T-helper 2 cell treated with Interferon-gamma antibody and Interleukin-4, amounts not matched to agents 100 ng/mL and 5 ng/mL, for 36 hours (primary cell): ENCODE measurements around the gene SDK2. TPM values are rescaled to one million over a fixed set of nuclear protein-coding genes. Genes with fewer than 3 reads are reported as not detected.
"Not testable (repeated sequence)": the region's sequence is repeated elsewhere in the genome, so short reads cannot be mapped to it uniquely, and the experiment has no call there.

Experiments used
- intact Hi-C: fragments of 100-400 bp; cut with micrococcal nuclease; formaldehyde crosslinking; loops from one replicate; pipeline ENCODE4 v1.15.1; 2023
- total RNA-seq: library from RNA; stranded (reverse); gene quantifications from 2 replicates; pipeline ENCODE4 v1.2.3, GENCODE V29; 2022

The SDK2 gene
- total RNA-seq, 1 donor from 2014 or later: 2.9 TPM

DNA sequence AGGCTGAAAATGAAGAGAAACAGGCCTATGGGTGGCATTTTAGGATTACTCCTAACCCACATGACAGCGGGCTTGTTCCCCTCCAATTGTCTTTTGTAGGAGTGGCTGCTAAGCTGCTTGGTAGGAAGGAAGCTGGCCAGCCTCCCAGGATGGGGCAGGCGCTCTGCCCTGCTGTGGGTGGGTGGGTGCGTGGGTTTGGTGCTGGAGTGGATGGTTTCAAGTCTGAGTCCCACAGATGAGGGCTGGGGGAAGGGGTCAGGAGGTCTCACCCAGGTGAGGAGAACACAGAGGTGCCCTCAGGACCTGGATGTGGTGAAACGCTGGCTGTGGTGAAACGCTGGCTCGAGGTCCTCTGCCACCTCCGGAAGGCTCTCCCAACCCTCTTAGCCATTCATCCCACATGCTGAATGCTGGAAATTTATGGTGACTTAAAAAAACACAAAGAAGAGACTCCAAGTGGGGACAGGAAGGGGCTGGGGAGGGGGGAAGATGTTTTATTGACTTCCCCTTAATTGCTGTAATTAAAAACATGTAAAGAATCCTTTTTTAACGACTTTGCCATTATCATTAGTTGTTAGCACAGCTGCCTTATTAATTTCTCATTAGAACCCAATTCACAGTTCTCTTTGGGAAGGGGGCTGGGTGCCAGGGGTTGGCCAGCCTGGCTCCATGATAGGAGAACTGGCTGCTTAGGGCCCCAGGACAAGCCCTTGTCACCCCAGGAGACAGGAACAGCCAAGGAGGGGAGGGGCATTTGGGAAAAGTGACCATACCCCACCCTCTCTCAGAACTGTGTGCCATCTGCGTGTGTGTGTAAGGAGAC is 178.9 kb downstream of the SDK2 start:
- intact Hi-C loops: no loop called here

DNA sequence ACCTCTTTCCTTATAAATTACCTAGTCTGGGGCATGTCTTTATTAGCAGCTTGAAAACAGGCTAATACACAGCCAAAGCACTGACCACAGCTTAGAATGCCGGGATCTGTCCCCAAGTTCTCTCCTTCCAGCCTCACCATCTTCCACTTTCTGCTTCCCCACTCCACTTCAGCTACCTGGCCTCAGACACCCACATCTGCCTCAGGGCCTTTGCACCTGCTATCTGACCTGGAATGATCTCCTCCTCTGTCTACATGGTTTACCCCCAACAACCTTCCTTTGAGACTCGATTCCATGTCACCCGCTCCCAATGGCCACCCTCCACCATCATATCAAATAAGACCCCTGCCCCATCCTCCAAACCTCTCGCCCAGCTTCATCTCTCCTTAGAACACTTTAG is 179.8 kb downstream of the SDK2 start:
- intact Hi-C loops: no loop called here

DNA sequence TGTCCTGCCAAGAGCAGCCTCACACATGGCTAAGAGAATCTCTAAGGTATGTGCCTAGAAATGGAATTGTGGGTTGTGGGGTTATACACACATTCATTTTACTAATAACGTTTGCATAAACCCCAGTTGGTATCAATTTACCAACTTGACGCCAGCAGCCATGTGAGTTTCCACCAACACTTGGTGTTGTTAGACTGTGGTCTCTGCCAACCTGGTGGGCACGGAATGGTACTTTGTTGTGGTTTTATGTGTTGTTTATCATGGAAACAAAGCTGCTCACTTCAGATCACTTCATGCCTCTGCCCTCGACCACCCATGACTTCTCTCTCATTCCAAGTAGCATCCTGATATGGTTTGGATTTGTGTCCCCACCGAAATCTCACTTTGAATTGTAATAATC is 180.4 kb downstream of the SDK2 start:
- intact Hi-C loops: no loop called here

- intact Hi-C loops: no loop called here
Observed at GRCh38 chr17:73462823-73463222, 181.4 kb downstream of the SDK2 start.

GRCh38 chr17:73459980-73460379 is 184.3 kb downstream of the SDK2 start:
- intact Hi-C loops: no loop called here

GRCh38 chr17:73455767-73456166 is 188.5 kb downstream of the SDK2 start:
- intact Hi-C loops: no loop called here

GRCh38 chr17:73455050-73455687 is 189.1 kb downstream of the SDK2 start:
- intact Hi-C loops: no loop called here

DNA sequence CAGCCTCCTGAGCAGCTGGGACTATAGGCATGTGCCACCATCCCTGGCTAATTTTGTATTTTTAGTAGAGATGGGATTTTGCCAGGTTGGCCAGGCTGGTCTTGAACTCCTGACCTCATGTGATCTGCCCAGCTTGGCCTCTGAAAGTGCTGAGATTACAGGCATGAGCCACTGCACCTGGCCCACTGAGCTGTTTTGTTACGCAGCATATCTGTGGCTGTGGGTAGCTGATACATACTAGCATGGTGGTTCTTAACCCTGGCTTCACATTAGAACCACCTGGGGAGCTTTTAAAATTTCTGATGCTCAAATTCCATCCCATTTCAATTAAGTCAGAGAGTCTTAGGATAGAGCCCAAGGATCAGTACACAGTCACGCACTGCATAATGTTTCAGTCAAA is 190.8 kb downstream of the SDK2 start:
- intact Hi-C loops: not testable (repeated sequence)

DNA sequence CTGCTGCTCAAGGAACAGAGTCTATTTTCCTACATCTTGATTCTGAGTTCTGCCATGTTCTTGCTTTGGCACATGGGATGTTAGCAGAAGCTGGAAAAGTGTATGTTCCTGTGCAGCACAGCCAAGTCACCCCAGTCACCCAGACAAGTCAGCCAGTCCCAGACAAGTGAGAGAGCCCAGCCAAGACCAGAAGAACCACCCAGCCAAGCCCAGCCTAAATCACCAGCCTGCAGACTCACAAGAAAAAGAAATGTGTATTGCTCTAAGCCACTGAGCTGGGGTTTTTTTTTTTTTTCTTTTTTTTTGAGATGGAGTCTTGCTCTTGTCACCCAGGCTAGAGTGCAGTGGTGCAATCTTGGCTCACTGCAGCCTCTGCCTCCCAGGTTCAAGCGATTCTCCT is 191.2 kb downstream of the SDK2 start:
- intact Hi-C loops: no loop called here

GRCh38 chr17:73452009-73452408 is 192.2 kb downstream of the SDK2 start:
- intact Hi-C loops: no loop called here

- intact Hi-C loops: no loop called here
Observed at GRCh38 chr17:73447319-73447718, 196.9 kb downstream of the SDK2 start.

DNA sequence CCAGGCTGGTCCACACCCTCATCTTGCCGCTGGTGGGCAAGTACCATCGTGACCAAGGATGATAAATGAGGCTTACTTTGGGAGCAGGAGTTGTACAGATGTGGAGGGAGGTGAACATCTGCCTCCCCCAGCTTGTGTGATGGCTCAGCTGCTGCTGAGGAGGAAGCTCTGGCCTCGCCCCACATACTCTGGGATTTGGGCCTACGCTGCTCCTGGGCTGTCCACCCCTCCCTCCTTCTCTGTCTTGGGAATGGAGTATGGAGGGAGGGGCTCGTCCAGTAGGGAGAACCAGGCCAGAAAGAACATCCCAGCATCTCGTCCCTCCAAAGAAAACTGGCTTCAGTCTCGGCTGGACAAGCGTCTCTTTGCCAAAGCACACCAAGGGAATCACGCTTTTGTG is 197.6 kb downstream of the SDK2 start:
- intact Hi-C loops: no loop called here

DNA sequence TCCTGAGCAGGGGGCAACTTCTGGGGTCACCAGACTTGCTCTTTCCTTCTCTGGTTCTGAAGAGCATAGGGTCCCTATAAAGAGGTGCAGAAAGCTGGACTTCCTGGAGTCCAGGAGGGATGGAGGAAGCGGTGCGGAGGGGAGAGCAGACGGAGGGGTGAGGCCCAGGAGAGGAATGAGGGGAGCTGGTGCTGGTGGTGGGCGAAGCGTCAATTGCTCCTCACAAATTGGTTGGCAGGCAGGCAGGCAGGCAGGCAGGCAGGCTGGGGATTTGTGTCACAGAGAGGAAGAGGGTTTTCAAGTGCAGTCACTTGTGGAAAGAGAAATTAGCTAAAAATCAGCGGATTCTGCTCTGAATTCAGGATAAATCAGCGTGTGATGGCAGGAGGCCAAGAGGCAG is 198.8 kb downstream of the SDK2 start:
- intact Hi-C loops: no loop called here

GRCh38 chr17:73444021-73444420 is 200.2 kb downstream of the SDK2 start:
- intact Hi-C loops: no loop called here

DNA sequence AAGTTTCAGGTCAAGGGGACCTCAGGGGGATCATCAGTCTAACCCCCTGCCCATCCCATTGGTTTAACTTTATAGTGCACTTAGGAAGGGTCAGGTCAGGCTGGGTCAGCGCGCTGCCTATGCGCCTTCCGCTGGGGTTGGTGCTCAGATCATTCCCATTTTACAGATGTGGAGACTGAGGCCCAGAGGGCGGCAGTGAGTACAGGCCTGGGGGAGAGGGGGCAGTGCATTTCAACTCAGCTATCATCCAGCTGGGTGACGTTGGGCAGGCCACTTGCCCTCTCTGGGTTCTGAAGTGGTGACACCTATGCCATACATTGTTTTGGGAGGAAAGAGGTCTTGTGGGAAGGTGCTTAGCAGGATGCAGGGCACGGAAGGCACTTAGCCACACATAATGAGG is 204.6 kb downstream of the SDK2 start:
- intact Hi-C loops: no loop called here

DNA sequence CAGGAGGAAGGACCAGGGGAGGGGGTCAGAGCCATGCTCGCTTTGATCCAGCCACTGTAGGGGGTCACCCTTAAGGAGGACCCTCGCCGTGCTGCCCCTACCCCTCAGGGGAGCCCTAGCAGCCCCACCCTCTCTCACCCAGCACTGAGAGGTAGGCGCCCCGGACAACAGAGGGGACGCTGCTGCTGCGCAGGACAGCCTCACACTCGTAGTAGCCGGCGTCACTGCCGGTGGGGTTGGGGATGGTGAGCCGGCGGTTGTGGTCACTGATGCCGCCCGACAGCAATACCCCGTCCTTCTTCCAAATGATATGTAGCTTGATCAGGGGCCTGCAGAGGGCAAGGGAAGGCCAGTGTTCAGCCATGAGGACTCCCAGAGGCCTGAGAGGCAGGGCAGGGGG is 206.4 kb downstream of the SDK2 start:
- intact Hi-C loops: no loop called here

GRCh38 chr17:73436954-73437353 is 207.3 kb downstream of the SDK2 start:
- intact Hi-C loops: no loop called here

DNA sequence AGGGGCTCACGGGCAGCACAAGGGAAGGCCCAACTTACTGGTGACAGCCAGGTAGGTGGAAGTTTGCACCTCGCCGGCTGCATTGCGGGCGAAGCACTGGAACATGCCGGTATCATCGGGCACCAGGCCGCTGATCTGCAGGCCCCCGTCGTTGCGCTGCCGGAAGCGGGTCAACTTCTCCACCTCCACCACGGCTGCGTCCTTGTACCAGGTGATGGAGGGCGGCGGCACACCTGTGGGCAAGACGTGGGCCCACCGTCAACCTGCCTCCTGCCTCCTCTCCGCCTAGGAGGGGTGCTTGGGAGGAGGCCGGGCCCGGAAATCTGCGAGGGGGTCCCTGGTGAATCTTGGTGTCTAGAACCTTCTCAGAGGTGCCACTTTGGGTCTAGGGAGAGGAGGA is 208.8 kb downstream of the SDK2 start:
- intact Hi-C loops: no loop called here

DNA sequence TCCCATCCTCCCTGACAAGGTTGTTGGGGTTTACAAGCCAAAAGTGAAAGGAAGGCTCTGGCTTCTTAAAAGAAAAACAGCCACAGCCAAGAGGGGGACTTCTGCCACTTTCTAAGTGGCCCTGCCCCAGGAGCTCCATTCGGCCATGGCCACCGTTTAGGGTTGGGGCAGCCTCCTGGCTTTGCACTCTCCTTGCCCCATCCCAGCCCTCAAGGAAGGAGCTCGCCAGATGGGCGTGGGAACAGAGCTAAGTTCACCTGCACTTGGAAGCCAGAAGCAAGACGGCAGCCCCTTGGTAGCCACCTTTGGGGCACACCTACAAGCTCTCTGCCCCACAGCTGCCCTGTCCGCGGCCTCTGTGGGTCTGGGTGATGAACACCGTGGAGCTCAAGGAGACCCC is 210.1 kb downstream of the SDK2 start:
- intact Hi-C loops: no loop called here

DNA sequence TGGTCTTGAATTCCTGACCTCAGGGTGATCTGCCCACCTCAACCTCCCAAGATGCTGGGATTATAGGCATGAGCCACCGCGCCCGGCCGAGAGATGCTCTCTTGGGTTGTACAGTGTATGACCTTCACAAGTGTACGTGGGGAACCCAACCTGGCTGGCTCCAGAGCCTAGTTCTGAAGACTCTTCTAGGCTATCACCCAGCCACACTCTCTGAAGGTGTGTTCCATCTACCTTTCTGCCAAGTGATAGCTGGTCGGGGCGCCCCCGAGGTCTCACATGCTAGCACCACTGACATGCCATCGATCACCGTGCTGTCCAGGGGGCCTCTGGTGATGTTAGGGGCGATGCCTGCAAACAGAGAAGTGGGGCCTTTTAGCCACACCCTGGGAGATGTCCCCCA is 210.7 kb downstream of the SDK2 start:
- intact Hi-C loops: no loop called here

GRCh38 chr17:73432624-73433190 is 211.5 kb downstream of the SDK2 start:
- intact Hi-C loops: no loop called here

- intact Hi-C loops: no loop called here
Observed at GRCh38 chr17:73431401-73432205, 212.6 kb downstream of the SDK2 start.
